GM12878 (cell line): ENCODE measurements around the gene RIT2.

Experiments
- CTCF ChIP-seq, 3 experiments: IDR thresholded peaks in 2 of 3; conservative IDR thresholded peaks in 1 of 3; 2 replicates each; pipeline ENCODE4 v1.5.1; 2011; ENCODE audit warnings: low read depth in 3 of 3, low read length in 3 of 3, mild to moderate bottlenecking in 3 of 3, control low read depth in 2 of 3, moderate library complexity in 2 of 3, inconsistent platforms in 1 of 3, mixed read lengths in 1 of 3; ENCODE audit not compliant: control insufficient read depth in 2 of 3, insufficient read depth in 1 of 3; ENCODE audit errors: extremely low read depth in 1 of 3
- EP300 ChIP-seq, 2 experiments: fragments of 150-350 bp in 1 of 2; IDR thresholded peaks; 2 replicates each; pipeline ENCODE4 v1.6.1; 2011 to 2012; ENCODE audit warnings: low read depth in 2 of 2, low read length in 2 of 2, borderline replicate concordance in 1 of 2, improper control_type of control experiment in 1 of 2, inconsistent platforms in 1 of 2; ENCODE audit not compliant: control insufficient read depth in 1 of 2
- ZZZ3 ChIP-seq: IDR thresholded peaks from 2 replicates; pipeline ENCODE4 v1.6.1; 2011; ENCODE audit warnings: low read depth; ENCODE audit not compliant: control insufficient read depth, insufficient read length

- TF ChIP-seq CTCF (IDR thresholded peaks at IDR 0.05 in 2 of 3, conservative IDR thresholded peaks at IDR 0.05 in 1 of 3; ENCODE audit: control insufficient read depth in 2 of 3, extremely low read depth in 1 of 3, insufficient read depth in 1 of 3, low read depth in 3 of 3, low read length in 3 of 3) (no peak), EP300 (IDR thresholded peaks at IDR 0.05; ENCODE audit: borderline replicate concordance in 1 of 2, control insufficient read depth in 1 of 2, low read depth in 2 of 2, low read length in 2 of 2) (no peak), ZZZ3 (no peak)
Measured at GRCh38 chr18:42922363-42922762, 193.1 kb downstream of the RIT2 start.
